GM18505 (cell line): ENCODE data around the gene YES1.

ENCODE experiments used
- ATAC-seq: cut with Tn5 transposase; IDR thresholded peaks from one replicate; pipeline ENCODE4 v1.9.1; 2021; ENCODE audit not compliant: unreplicated experiment
- POLR2A ChIP-seq: IDR thresholded peaks from 4 replicates; pipeline ENCODE4 v1.6.1; 2011; ENCODE audit warnings: borderline replicate concordance; ENCODE audit not compliant: insufficient read depth, insufficient read length; ENCODE audit errors: extremely low read depth

Gene YES1

GRCh38 chr18:811892-812375 is at the start of gene YES1:
Gene YES1, minus strand, starts transcription at chr18:812242. Its CDS starts 55,415 bp downstream, at chr18:756827.
- peak; percentile 34 for TF ChIP-seq POLR2A
- ATAC-seq = peak; percentile 63

DNA sequence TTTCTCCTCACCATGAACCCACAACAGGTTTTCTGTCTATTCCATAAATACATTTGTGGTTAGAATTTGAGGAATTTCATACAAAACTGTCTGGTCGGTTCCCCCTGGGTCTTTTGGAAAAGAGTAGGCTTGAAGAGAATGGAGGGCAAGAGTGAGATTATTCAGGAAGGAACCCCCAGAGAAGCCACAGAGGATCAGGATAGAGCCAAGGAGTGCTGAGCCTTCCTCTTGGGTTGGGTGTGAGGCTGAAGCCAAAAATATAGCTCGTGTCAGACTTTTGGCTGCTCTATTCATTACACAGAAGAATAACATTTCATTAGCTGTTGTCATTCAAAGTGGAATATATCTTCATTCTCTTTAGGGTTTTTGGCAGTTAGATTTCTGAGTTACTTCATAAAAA is 45.9 kb upstream of the YES1 start:
- no peak for ATAC-seq
- TF ChIP-seq POLR2A = no peak

GRCh38 chr18:853471-853870 is 41.4 kb upstream of the YES1 start:
- no peak for ATAC-seq
- TF ChIP-seq POLR2A = no peak

GRCh38 chr18:850960-851359 is 38.9 kb upstream of the YES1 start:
- no peak for TF ChIP-seq POLR2A
- ATAC-seq = no peak

DNA sequence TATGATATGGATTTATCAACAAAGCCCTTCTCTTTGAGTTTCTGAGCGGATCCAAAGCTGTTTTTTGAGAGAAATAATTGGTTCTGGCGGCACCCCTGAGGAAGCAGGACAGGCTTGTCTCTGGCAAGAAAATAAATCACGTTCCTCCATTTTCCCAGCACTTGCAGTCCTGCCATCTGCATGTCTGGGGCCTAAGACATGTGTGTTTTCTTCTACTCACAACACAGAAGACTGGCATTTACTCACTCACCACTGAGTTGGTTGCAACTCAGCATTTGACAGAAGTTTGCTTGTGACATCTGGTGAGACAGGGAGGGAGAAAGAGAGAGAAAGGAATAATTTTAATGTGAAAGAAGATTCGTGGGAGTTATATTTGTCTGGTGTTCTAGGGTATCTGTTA is 37.0 kb upstream of the YES1 start:
- no peak for ATAC-seq
- no peak for TF ChIP-seq POLR2A

DNA sequence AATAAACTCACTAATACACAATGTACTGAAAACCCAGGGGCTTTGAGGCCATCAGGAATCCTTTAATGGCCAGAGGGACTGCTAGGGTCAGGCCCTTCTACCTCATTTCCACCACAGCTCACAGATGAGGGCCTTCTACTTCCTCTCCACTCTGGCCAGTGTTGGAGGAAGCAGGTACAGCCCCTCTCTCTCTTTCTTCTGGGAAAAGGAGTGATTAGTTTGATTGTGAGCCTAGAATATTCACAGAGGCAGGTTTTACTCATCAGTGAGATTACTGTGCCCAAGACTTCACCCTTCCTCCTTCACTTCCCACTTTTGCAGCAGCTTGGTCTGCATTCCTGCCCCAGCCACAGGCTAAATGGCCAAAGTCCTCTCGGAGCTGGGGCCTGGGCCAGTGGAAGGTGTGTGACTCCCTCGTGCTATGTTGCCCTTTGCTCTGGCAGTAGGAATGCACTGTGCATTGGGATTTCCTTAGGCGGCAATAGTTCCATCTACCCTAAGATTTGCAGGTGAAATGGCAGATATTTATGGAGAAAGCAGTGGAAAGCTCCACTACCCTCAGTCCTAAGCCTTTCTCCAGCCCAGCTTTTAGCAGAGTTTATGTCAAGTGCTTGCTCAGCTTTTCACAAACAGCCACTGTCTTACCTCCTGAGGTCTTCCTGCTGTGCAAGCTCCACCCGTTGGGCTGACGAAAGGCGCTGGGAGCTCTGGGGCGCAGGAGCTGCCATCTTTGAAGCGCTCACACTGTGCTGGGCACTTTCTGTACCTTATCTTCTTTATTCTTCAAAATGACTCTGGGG is 36.2 kb upstream of the YES1 start:
- TF ChIP-seq POLR2A = no peak
- no peak for ATAC-seq

DNA sequence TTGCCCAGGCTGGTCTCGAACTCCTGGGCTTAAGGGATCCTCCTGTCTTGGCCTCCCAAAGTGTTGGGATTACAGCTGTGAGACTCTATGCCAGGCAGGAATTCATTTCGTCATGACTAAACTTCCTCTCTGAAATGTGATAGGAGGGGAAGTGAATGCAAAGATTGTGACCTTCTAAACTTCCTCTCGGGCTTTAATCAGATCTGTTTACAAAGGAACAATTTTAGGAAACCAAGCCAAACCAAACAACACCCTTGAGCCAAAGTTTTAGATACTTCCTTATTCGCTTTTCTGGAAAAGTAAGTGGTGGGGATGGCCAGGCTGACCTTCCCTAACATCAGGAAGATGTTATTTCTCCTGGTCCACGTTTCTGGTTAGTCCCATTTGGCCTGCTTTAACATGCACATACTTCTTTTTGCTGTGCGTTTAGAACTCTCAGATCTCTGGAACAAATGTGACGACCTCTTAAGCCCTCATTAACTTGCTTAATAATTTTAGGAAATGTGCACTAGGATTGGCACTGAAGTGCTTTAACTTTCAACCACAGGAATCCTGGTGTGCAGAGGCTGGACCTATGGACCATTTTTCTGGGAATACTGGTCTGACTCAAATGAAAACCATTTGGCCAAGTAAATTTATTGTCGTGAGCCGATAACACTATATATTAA is 33.2 kb upstream of the YES1 start:
- TF ChIP-seq POLR2A = no peak
- no peak for ATAC-seq

DNA sequence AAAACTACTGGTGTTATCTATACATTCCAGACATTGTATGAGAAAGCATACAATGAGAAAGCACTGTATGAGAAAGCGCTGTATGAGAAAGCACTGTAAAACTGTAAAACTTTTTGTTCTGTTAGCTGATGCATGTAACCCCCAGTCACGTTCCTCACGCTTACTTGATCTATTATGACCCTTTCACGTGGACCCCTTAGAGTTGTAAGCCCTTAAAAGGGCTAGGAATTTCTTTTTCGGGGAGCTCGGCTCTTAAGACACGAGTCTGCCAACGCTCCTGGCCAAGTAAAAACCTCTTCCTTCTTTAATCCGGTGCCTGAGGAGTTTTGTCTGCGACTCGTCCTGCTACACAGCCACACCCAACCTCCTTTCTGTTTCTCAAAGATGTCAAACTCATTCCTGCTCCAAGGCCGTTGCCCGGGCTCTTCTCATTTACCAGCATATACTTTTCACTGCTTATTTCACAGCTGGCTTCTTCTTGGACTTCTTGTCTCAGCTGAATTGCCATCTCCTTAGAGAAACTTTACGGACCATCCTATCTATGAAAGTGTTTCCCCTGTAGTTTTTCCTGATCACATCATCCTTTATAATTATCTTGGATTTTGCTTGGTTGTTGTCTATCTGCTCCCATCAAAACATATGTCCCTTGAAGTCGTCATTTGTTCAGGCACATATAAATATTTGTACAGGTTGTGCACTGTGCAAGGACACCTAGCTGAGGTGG is 29.8 kb upstream of the YES1 start:
- no peak for TF ChIP-seq POLR2A
- no peak for ATAC-seq

- no peak for ATAC-seq
- TF ChIP-seq POLR2A = no peak
These were observed 28.5 kb upstream of the YES1 start for GRCh38 chr18:840516-840915.

DNA sequence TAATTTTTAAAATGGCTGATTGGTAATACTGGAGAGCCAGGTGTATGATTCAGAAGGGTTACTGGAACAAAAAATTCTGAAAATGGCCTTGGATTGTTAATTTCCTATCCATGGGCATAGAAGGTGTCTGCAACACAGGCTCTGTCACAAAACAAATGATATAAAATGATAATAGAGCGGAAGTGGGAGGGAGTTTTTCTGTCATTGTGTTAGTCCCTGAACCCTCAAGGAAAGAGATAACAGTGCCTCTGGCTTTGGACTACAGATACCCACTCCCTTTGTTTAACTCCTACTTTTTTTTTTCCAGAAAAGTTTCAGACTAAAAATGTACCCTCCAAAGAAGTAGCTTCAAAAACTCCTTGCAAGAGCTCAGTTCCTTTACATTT is 28.0 kb upstream of the YES1 start:
- no peak for ATAC-seq

DNA sequence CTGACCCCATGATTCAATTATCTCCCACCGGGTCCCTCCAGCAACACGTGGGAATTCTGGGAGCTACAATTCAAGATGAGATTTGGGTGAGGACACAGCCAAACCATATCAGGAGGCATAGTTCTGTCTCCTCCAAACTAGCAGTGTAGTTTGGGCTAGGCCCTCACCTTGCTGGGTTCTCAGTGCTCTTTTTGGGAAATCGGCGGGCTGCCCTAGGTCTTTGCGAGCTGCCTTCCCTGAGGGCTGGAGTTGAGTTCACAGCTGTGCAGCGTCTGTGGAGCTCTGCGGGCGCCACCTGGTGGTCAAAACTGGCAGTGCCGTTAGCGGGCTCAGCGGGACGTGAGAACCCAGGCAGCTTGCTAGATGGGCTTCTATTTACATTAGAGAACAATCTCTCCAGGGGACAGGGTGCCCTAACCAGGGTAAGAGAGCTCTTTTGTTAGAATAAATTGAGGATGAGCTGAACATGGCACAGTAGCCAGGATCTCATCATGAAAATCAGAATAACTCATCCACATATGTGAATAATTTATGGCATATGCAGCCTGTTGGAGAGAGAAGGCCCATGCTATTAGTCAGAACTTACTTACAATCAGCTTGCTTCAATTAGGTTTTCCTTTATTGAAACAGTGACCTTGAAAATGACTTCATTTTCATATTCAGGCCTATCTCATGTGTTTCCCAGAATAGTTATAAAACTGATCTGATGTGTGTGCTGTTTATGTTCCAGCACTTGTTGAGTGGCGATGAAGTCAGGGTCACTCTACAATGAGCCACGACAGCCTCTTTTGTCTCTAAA is 27.4 kb upstream of the YES1 start:
- ATAC-seq = peak; percentile 99
- no peak for TF ChIP-seq POLR2A

More for the DNA sequence above, 28.0 kb upstream of the YES1 start:
- TF ChIP-seq POLR2A = no peak

- no peak for ATAC-seq
- TF ChIP-seq POLR2A = no peak
These were observed 25.9 kb upstream of the YES1 start for GRCh38 chr18:837922-838321.
